GM21825 (cell line): ENCODE data around the gene DRD2.

Experiments used
- ATAC-seq: cut with Tn5 transposase; IDR thresholded peaks from one replicate; pipeline ENCODE4 v1.9.1; 2021; ENCODE audit warnings: mild to moderate bottlenecking, moderate library complexity; ENCODE audit not compliant: unreplicated experiment

DRD2 gene

GRCh38 chr11:113487622-113488021, 12.4 kb upstream of the DRD2 start:
- no peak for ATAC-seq

GRCh38 chr11:113484223-113484622, 9.0 kb upstream of the DRD2 start:
- ATAC-seq, result no peak

- no peak for ATAC-seq
Measured at GRCh38 chr11:113481672-113482071, 6.5 kb upstream of the DRD2 start.

GRCh38 chr11:113481226-113481625, 6.0 kb upstream of the DRD2 start:
- ATAC-seq, result no peak

GRCh38 chr11:113477321-113477720, 2.1 kb upstream of the DRD2 start:
- no peak for ATAC-seq

GRCh38 chr11:113476553-113476952, 1.4 kb upstream of the DRD2 start:
- no peak for ATAC-seq

- ATAC-seq, result no peak
Measured at GRCh38 chr11:113474362-113475159, 637 bp downstream of the DRD2 start.

- no peak for ATAC-seq
Measured at GRCh38 chr11:113473983-113474361, 1.2 kb downstream of the DRD2 start.

GRCh38 chr11:113472471-113472870, 2.7 kb downstream of the DRD2 start:
- no peak for ATAC-seq

GRCh38 chr11:113470233-113470632, 5.0 kb downstream of the DRD2 start:
- ATAC-seq, result no peak

- ATAC-seq, result no peak
Measured at GRCh38 chr11:113468726-113469345, 6.4 kb downstream of the DRD2 start.

GRCh38 chr11:113467545-113467944, 7.7 kb downstream of the DRD2 start:
- no peak for ATAC-seq

- ATAC-seq, result no peak
Measured at GRCh38 chr11:113465786-113466185, 9.4 kb downstream of the DRD2 start.

- ATAC-seq, result no peak
Measured at GRCh38 chr11:113464416-113464815, 10.8 kb downstream of the DRD2 start.

- no peak for ATAC-seq
Measured at GRCh38 chr11:113462830-113463229, 12.4 kb downstream of the DRD2 start.

- ATAC-seq, result no peak
Measured at GRCh38 chr11:113461639-113462038, 13.6 kb downstream of the DRD2 start.

GRCh38 chr11:113460469-113460868, 14.7 kb downstream of the DRD2 start:
- ATAC-seq, result no peak

GRCh38 chr11:113458189-113458588, 17.0 kb downstream of the DRD2 start:
- no peak for ATAC-seq

GRCh38 chr11:113457784-113458183, 17.4 kb downstream of the DRD2 start:
- no peak for ATAC-seq

GRCh38 chr11:113454455-113454854, 20.7 kb downstream of the DRD2 start:
- no peak for ATAC-seq

- no peak for ATAC-seq
Measured at GRCh38 chr11:113449743-113450142, 25.5 kb downstream of the DRD2 start.

- no peak for ATAC-seq
Measured at GRCh38 chr11:113448316-113448677, 26.9 kb downstream of the DRD2 start.
